HG03139 (cell line): ENCODE measurements around the gene SIL1.

Experiments used
- ATAC-seq: cut with Tn5 transposase; IDR thresholded peaks from one replicate; pipeline ENCODE4 v1.9.1; 2021; ENCODE audit not compliant: unreplicated experiment

SIL1 gene

GRCh38 chr5:138946831-138947560 lies 251.2 kb downstream of the SIL1 start:
- ATAC-seq, result no peak

DNA sequence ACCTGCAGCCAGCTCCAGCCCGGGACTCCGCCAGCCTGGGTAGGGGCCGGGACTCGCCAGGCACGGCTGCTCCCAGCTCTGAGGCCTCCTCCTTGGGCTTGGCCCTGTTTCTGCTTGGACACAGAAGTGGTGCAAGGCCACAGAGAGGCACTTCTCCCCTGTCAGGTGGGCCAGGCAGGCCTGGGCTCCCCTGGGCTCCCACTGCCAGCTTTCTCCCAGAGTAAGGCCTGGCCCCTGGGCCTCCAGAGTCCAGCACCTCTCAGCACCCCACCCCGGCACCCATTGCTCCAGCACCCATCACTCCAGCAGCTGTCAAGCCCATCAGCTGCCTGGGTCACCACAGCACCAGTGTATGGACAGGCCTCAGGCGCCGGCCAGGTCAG lies 251.9 kb downstream of the SIL1 start:
- no peak for ATAC-seq

DNA sequence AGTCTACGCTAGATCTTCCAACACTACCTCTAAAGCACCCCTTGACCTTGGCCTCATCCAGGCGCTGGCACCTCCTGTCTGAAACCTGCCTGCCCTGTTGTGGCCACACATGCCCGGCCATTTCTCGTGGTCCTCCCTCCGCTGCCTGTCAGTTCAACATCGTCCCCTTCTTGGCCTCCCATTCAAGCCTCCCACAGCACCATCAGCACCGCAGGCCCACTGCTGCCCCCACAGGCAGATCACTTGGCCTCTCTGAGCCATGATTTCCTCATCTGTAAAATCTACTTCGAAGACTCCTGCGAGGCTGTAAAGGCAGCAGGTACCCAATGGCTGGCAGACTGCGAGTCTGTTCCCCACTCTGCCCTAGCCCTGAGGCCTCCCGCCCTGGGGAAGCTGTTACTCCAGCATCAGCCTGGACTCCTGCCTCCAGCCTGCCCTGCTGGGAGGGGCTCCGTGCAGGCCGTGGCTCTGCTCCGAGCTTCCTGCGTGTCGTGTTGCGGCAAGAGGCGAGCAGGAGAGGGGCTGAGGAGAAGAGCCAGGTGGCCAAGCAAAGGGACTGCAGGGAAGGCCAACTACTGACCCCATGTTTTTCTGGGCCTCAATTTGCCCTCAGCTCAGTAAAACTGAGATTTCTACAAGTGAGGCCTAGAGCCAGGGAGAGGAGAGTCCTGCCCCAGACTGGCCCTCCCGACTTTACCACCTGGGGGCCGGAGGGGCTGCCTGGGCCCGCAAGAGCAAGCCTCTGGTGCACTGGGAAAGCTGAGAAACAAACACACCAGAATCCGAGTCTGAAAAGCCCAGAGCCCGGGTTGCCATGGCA lies 252.5 kb downstream of the SIL1 start:
- ATAC-seq, result no peak

- no peak for ATAC-seq
Measured at GRCh38 chr5:138944527-138945322, 253.4 kb downstream of the SIL1 start.

DNA sequence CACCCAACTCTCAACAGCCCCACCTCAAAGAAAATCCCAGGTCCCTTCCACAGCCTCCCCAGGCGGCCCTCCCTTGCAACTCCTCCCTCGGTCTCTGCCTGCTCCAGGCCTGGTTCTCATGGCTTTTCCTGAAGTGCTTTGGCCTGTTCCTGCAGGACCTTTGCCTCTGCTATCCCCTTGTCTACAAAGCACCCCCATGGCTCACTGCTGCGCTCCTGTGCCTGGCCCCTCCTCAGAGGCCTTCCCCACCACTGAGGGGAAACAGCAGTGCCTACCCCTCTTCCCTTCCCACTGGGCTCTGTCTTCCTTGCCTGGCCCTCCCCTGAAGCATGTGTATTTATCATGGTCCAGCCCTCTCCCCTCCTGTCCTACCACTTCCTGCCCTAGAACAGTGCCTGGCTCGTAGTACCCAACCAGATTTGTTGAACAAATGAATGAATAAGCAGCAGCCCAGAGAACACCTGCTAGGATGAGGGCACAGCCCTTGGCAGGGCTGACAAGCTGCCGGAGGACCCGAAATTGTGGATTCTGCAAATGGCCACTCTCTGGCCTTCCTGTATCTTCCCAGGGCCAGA lies 254.5 kb downstream of the SIL1 start:
- ATAC-seq, result no peak

DNA sequence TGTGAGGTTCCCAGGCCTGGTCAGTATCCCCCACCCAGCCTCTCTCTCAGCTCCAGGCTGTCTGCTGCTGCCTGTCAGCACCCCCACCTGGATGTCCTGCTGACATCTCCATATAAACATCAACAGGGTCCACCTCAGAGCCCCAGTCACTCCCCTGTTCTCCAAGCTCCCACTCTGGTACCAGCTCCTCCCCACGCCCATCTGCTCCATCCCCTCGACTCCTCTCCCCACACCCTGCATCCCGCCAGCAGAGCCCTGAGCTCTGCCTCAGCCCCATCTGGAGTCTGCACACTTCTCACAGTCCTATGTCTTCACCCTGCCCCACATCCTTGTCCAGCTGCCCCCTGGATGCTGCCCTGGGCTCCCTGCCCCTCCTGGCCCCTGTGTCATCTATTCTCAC lies 255.3 kb downstream of the SIL1 start:
- no peak for ATAC-seq

DNA sequence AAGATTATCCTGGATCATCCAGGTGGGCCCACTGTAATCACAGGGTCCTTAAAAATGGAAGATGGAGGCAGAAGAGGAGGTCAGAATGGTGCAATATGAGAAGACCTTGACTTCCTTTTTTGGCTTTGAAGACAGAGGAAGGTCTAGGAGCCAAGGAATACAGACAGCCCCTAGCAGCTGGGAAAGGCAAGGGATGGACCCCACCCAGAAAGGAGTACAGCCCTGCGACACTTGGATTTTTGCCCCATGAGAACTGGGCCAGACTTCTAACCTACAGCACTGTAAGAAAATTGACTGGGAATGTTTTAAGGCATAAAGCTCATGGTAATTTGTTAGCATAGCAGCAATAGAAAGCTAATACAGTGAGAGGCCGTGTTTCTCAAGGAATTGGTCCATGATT lies 256.1 kb downstream of the SIL1 start:
- no peak for ATAC-seq

- ATAC-seq, result no peak
Measured at GRCh38 chr5:138938526-138938925, 259.6 kb downstream of the SIL1 start.

DNA sequence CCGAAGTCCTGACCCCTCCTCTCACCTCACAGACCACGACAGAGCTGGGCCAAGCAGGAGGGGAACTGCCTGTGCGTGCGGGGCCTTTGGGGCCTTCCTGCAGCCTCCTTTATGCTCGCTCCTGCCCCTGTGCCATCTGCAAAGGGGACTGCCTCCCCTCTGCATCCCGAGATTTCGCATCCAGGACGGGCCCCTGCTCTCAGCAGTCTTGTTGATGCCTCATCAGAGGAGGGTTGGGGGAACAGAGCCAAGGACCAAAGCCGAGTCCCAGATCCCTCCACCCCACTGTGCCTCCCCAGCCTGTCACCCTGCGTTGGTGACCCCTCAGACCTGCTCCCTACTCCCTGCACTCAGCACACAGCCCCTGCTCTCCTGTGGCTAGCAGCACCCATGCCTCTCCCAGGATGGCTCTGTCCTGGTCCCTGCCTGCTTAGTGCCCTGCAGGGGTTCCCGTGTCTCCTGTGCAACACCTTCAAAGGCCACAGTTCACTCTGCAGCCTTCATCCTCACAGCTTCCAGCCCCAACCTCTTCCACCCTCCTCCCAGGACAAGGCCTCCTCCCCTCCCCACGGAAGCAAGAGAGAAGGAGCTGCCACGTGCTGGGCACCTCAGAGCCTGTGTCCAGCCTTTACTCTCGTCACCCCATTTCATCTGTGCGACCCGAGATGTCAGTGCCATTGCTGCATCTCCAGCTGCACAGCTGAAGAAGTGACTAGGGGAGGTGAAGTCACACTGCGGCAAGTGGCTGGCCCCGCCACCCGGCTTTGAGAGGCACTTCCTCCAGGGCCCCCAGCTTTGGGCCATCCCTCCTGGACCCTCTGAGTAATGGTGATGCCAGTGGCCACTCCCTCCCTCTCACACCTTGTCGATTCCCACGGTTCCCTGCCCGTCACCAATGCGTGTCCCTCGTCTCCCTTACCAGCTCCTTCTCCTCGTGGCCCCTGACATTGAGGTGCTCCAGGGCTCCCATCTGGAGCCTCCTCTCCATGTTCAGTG lies 260.5 kb downstream of the SIL1 start:
- ATAC-seq, result no peak

GRCh38 chr5:138936968-138937345 lies 261.2 kb downstream of the SIL1 start:
- no peak for ATAC-seq

GRCh38 chr5:138936225-138936967 lies 261.8 kb downstream of the SIL1 start:
- ATAC-seq, result no peak

DNA sequence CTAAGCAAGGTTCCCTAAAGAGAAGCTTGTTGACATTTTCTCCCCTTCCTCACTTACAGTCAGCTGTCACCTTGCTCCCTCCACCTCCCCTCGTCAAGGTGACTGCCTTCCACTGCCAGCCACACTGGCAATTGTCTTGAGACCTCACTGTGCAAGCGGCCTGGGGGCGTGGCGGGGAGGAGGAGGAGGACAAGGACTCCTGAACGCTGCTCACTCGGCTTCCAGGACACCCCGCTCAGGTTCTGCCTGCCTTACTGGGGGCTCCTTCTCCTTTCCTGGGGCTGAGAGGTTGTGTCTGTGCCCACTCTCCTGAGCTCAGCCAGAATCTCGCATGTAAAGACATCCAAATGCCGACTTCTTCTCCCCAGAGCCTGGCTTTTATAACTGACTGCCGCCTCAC lies 262.7 kb downstream of the SIL1 start:
- ATAC-seq, result no peak

DNA sequence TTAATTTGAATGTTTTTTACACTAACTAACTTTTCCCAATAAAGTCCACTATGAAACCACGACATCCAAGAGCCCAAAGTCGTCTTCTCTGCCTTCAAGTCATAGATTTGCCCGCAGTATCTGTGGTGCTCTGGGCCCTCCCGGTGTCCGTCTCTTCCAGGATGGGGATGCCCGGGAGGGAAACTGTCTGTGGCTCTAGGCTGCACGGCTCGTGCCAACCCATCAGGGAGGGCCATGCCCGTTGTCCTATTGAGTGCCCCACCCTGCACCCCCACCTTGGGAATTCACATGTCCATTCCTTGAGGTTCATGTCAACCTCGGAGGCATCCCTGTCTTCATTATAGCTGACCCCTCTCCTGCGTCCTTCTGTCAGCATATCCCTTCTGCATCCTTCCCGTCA lies 263.2 kb downstream of the SIL1 start:
- no peak for ATAC-seq

- ATAC-seq, result no peak
Measured at GRCh38 chr5:138933522-138934290, 264.5 kb downstream of the SIL1 start.

DNA sequence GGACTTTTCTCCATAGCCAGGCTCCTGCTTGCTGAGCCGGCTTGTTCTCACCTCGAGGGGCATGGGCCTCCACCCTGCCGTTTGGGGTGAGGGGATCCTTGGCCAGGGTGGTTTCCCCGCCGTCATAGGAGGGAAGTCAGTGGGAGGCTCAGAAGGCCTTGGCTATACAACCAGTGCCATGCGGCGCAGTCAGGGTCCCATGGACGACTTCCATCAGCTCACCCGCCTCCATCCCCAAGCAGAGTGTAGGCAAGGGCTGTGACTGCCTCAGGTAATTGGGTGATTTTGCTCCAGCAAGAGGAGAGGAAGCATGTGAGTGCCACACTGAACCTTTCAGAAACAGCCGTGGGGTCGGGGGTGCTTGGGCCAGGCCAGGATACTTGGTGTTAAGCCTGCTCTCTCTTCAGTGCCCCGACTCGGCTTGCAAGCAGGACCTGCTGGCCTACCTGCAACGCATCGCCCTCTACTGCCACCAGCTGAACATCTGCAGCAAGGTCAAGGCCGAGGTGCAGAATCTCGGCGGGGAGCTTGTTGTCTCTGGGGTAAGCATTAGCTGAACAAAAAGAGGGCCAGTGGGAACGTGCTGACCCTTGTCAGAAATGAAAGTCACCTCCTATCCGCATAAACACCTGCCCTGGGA lies 265.9 kb downstream of the SIL1 start:
- ATAC-seq, result no peak

- ATAC-seq, result no peak
Measured at GRCh38 chr5:138930371-138931097, 267.6 kb downstream of the SIL1 start.

GRCh38 chr5:138929571-138929955 lies 268.6 kb downstream of the SIL1 start:
- no peak for ATAC-seq

- no peak for ATAC-seq
Measured at GRCh38 chr5:138927979-138928378, 270.2 kb downstream of the SIL1 start.
